RKO (cell line): ENCODE results near the gene MPG.
"Not testable (repeated sequence)": the region's sequence is repeated elsewhere in the genome, so short reads cannot be mapped to it uniquely, and the experiment has no call there.

Experiments
- DNase-seq: peaks from one replicate; pipeline ENCODE4 v3.0.0-alpha.2; 2016; ENCODE audit warnings: low spot score

MPG gene

DNA sequence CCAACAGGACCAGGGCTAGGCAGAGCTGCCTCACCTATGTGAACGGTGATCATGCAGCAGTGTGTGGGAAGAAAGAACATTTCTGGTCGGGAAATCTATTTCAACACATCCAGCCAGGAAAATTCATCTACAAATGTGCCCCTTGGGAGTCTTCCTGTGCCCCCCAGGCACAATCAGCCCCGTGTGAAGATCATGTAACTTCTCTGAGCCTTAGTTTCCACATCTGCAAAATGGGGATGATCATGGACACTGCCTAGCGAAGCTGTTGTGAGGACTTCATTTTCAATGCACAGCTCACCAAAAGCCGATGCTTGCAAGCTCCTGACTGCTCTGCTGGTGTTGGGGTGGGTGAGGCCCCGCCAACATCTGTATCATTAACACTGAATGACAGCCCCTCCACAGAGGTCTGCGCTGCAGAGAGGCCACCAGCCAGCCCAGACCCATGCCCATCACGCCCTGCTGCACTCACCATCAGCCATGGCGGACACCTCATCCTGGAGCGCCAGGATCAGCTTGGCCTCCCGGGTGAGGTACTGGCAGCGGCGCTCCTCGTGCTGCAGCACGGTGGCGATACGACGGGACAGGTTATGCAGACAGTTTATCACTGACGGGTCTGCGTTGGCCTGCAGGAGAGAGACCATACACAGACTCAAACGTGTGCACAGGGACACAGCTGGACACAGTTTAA is 34.3 kb downstream of the MPG start:
- DNase-seq = no peak

DNA sequence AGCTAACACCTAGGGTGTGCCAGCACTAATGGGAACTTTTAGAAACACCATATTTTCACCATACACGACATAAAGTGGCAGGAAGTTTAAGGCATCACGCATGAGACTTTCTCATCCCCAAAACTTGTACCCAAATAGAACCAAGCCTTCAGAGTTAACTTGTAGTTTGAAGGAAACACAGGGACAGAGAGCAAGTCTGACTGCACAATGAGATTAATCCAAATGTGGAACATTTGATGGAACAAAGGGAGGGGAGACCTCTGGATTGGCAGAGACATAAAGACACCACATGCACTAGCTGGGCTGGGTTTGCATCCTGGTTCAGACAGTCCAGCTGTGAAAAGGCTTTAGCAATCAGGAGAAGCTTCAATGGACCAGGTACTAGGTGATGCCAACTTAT is 36.3 kb downstream of the MPG start:
- DNase-seq = no peak

DNA sequence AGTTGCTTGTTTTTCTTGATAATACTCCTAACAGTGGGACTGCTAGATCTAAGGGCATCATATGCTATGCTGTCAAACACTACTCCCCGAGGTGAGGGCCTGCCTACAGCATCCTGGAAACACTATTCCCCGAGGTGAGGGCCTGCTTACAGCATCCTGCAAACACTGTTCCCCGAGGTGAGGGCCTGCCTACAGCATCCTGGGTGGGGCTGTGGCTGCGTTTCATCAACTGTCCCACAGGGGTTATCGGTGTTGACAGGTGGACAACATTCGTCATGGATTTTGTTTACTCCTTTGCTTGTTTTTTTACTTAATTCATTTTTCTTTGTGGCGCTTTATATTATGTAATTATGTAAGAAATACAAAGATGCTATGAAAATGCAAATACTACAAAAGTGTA is 38.0 kb downstream of the MPG start:
- DNase-seq = no peak

DNA sequence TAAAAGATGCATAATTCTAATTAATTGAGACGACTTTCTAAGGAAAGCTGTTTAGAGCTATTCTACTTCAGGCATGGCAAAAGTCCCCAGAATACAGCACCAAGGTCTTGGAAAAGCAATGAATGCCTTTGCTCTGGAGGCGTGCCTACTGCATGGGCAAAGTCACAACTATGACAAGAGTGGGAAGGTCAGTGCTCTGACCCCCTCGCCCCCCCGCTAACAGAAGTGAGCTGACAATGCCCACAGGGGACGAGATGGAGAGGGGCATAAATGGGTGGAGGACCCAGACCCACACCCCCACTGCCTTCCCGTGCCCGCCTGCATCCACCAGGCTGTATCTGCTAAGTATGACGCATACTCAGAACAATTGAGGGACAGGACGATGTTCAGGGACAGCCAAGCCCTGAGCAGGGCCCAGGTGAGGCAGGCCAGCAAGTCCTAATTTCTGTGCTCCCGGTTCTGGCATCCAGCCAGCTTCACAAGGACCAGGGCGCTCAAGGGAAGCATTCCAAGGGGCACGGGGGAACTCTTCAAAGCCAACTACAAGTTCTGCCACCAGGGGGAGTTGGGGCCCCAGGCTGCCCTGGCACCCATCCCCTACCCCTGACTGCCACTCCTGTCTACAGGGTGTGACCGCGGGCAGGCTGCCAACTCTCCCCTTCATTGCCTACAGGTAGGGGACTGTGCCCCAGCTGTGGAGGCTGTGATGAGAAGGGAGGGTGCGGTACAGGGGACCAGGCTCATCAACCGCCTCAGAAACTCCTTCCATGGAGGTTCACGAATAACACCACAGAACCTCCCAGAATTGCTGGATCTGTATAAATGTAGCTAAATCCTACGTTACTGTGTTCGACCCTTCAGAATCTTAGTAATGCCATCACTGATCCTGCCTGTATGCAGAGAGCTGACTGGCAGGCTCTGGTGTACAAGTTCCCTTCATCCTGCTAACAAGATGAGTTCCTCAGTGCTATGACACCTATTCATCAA is 39.6 kb downstream of the MPG start:
- DNase-seq = peak; percentile 59

DNA sequence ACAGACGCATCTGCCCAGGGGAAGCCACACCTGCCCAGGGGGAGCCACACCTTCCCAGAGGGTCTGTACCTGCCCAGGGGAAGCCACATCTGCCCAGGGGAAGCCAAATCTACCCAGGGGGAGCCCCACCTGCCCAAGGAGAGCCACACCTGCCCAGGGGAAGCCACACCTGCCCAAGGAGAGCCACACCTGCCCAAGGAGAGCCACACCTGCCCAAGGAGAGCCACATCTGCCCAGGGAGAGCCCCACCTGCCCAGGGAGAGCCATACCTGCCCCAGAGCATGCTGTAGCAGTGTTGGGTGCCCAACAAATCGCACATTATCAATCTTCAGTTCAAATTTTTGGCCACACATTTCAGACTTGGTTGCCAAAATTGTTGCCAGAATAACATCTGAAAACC is 40.8 kb downstream of the MPG start:
- DNase-seq = no peak

DNA sequence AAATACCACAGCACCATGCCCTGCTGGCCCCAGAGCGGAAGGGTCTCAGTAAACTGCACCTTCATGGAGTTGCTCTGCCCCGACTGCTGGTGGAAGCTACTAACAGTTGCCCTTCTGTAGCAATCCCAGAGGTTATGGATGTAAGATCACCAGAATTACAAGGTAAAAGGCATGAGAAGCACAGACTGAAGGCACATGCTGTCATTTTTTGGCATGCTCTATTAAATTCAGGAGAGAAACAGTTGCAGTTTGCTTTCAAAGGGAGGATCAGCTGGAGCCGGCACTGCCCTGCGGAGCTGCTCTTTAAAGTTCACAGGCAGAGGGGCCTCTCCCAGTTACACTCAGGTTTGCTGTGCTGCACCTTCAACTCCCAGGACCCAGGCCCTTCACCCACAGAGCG is 41.3 kb downstream of the MPG start:
- no peak for DNase-seq

DNA sequence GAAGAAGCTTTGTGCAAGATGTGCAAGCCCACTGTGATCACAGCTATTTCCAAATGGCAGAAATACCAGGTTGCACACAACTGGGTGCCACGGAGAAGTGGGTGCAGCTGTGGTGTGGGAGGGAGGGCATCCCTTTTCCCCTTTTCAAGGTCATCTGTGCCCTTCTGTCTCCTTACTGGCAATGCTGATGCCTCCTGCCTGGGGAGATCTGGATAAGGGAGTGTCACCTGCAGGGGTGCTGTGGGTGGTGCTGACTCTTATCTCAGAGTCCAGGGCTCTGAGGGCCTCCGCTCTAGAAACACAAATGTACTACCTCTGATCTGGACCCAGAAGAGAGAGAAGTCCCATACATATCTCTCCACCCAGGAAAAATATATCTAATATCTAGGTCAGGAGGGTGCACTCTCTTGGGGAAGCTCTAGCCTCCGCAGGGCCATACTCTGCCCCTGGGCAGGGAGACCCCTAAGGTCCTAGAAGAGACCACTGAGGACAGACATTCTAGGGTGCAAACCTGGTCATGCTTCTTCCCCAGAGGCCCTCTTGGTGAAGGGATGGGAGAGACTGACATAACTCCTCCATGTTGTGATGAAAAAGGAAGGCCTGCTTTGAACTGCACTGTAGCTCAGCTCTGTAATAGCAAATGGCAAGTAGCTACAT is 41.9 kb downstream of the MPG start:
- no peak for DNase-seq

DNA sequence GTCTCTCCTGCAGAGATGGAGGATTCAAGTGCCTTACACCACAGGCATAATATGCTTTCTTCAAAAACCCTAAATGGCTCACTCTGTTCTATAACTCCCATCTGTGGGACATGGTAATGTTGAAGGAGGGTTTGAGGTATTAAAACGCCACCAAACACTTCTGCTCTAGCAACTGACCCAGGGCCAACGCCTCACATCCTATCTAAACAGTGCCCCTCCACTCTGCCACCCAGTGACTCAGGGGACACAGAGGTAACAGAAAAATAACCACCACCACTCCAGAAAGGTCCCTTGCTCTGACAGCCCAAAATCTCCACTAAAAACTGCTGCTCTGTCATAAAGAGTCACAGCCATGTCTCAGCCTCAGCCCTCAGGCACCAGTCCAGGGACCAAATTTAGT is 42.7 kb downstream of the MPG start:
- no peak for DNase-seq

DNA sequence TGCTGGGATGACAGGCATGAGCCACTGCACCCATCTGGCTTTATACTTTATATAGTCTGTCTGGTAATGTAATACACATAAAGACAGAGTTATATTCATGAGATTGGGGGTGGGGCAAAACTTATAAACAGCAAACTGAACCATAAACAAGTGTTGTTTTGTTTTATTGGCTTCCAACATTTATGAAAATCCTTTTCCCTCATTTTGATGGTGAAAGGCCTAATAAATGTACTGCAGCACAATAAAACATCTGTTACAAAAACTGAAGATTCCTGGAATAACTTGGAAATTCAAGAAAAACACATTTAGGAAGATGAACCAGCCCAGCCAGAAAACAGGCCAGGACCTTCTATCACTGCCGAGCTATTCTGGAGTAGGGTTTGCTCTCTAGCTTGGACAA is 44.3 kb downstream of the MPG start:
- DNase-seq = no peak

DNA sequence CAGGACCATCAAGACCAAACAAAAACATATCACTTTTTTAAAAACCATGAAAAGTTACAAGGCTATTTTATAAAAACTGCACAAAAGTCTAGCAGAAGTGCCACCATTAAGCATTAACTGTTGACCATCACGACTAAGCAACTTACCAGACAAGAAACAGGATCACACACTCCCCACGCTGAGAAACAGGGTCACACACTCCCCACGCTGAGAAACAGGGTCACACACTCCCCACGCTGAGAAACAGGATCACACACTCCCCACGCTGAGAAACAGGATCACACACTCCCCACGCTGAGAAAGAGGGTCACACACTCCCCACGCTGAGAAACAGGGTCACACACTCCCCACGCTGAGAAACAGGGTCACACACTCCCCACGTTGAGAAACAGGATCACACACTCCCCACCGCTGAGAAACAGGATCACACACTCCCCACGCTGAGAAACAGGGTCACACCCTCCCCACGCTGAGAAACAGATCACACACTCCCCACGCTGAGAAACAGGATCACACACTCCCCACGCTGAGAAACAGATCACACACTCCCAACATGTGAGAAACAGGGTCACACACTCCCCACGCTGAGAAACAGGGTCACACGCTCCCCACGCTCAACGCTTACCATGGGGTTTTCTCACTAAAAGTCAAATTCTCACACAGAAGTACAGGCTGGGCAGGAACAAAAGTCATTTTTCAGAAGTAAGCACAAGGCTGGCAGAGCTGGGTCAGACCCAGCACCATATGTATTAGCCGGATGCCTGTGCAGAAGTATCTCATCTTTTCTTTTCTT is 45.7 kb downstream of the MPG start:
- not testable (repeated sequence) for DNase-seq

DNA sequence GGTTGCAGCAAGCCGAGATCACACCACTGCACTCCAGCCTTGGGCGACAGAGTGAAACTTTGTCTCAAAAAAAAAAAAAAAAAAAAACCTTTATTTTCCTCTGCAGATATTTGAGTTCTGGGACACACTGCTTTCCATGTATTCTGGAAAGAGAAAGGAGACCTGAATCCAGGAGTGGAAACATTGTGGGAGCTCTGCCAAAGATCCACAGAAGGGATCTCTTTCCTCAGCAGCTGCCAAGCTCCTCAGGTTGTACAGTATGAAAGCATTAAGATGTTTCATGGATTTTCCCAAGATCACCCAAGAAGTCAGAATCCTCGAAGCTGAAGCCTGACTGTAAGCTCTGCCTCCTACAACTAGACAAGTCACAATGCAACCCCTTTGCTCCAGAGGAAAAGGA is 47.0 kb downstream of the MPG start:
- no peak for DNase-seq

DNA sequence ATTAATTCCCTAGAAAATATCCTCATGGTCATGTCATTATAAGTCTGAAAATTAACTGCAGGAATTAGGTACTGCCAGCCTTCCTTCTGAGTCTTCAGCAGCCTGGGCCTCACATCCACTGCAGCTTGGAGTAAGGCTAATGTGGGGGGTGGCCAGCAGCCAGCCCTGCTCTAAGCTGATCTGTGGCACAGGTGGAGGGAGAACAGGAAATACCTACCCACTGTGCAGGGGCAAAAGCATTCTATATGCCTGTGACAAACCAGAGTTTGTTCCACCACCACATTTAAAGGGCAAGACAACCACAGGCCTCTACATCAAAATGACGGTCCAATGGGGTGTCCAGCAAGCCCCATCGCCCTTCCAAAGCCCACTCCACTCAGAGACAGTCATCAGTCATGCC is 51.0 kb downstream of the MPG start:
- no peak for DNase-seq

DNA sequence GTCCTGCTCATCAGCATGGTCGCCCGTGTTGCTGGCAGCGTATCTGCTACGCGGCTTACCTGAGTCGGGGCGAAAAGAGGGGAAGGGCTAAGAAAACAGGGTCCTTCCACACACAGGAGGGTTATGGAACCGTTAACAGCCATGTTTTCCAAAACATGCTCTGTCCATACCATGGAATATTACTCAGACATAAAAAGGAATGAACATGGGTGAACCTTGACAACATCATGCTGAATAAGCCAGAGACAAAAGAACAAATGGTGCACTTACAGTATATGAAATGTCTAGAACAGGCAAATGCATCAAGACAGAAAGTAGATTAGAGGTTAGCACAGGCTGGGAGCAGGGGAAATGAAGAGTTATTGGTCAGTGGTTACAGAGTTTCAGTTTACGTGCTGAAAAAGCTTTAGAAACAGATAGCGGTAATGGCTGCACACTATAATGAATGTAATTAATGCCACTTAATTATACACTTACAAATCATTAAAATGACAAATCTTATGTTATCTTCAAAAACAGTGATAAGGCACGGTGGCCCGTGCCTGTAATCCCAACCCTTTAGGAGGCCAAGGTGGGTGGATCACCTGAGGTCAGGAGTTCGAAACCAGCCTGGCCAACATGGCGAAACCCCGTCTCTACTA is 52.6 kb downstream of the MPG start:
- no peak for DNase-seq

DNA sequence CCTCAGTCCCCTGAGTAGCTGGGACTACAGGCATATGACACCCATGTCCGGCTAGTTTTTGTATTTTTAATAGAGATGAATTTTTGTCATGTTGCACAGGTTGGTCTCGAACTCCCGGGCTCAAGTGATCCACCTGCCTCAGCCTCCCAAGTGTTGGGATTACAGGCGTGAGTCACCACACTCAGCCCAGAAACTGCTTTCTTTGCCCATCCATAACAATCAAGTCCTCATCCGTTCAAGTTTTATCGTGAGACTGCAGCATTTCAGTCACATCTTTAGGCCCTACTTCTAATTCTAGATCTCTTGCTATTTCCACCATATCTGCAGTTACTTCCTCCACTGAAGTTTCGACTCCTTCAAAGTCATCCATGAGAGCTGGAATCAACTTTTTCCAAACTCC is 54.1 kb downstream of the MPG start:
- DNase-seq = no peak

DNA sequence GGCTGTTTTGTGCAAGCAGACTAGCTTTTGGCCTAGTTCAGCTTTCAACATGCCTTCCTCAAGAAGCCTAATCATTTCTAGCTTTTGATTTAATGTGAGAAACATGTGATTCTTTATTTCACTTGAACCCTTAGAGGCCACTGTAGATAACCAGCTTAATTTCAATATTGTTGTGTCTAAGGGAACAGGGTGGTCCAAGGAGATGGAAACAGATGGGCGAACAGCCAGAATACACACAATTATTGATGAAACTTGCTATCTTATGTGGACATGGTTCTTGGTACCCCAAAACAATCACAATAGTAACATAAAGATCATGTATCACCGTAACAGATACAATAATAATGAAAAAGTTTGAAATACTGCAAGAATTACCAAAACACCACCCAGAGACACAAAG is 55.7 kb downstream of the MPG start:
- DNase-seq = no peak
